Purkinje cell (primary cell): ENCODE results near the gene ANKRD62. TPM values are rescaled to one million over a fixed set of nuclear protein-coding genes. Genes with fewer than 3 reads are reported as not detected.

Experiments used
- polyA plus RNA-seq: library from polyadenylated mRNA; unstranded; fragments of >200 nt; fragmentation: Nextera tagmentation; gene quantifications from 2 replicates; pipeline ENCODE4 v1.2.1, GENCODE V29; 2014

ANKRD62 gene
- not detected in 2 replicates for polyA plus RNA-seq

GRCh38 chr18:12093520-12094257 is at the start of gene ANKRD62:
ANKRD62 (plus strand) TSS chr18:12093843; CDS start chr18:12094018, 175 bp downstream.

Other genes with a start within 250 kb of the ANKRD62 start
- gene CHMP1B, start 242.4 kb upstream of the ANKRD62 start, polyA plus RNA-seq, result 29.7 and 34.1 TPM in 2 replicates
- 56.2 and 71.5 TPM in 2 replicates for gene MPPE1, start 185.5 kb upstream of the ANKRD62 start, polyA plus RNA-seq
- gene IMPA2, start 112.3 kb upstream of the ANKRD62 start, polyA plus RNA-seq, result 0.36 TPM in 2 replicates
- gene CIDEA, start 160.5 kb downstream of the ANKRD62 start, polyA plus RNA-seq, result 4.5 TPM in 1 of 2 replicates, not detected in the other
- gene TUBB6, start 214.4 kb downstream of the ANKRD62 start, polyA plus RNA-seq, result 7.0 and 12.7 TPM in 2 replicates